ENCODE measurements around the gene CROCC. TPM values are rescaled to one million over a fixed set of nuclear protein-coding genes. Genes with fewer than 3 reads are reported as not detected.
"Not testable (repeated sequence)": the region's sequence is repeated elsewhere in the genome, so short reads cannot be mapped to it uniquely, and the experiment has no call there.

The CROCC gene
- total RNA-seq, 6 experiments from 2014 or later: 6.5 to 12.7 (median 9.4) TPM

GRCh38 chr1:16893796-16894195 lies 27.9 kb upstream of the CROCC start:
- H3K27ac ChIP-seq; H3K27me3 ChIP-seq; DNase-seq; H3K9me3 ChIP-seq; H3K4me3 ChIP-seq; ATAC-seq; intact Hi-C loops (cut with DNase I); H3K36me3 ChIP-seq: not testable (repeated sequence)
- WGBS (ENCODE audit: insufficient coverage, low coverage, low lambda C conversion rate, missing lambda C conversion rate): 87% methylated on average over 4 of the region's 4 CpGs
- peaks cover 0 to 16% (median 0%) of the 10 kb centered on the region in 4 donors for H3K4me1 ChIP-seq

- H3K27me3 ChIP-seq; intact Hi-C loops (cut with DNase I); H3K36me3 ChIP-seq; H3K9me3 ChIP-seq; ATAC-seq; DNase-seq; H3K4me3 ChIP-seq; H3K27ac ChIP-seq: not testable (repeated sequence)
- peaks cover 0 to 16% (median 0%) of the 10 kb centered on the region in 4 donors for H3K4me1 ChIP-seq
- 55% methylated on average over 6 of the region's 6 CpGs for WGBS (ENCODE audit: insufficient coverage, low coverage, low lambda C conversion rate, missing lambda C conversion rate)
Measured at GRCh38 chr1:16894338-16894737, 27.4 kb upstream of the CROCC start.

- DNase-seq; H3K9me3 ChIP-seq; H3K27me3 ChIP-seq; H3K36me3 ChIP-seq; intact Hi-C loops (cut with DNase I): not testable (repeated sequence)
- peaks cover 0 to 10% (median 0%) of the 10 kb centered on the region in 4 donors for H3K4me1 ChIP-seq
- peak overlapping the region in 2 of 3 donors; percentile 84 to 95 for H3K27ac ChIP-seq
- ATAC-seq: peak in 1 of 4 donors; percentile 16
- H3K4me3 ChIP-seq: peak overlapping the region in 2 of 3 donors; percentile 48 to 49
- WGBS (ENCODE audit: insufficient coverage, low coverage, low lambda C conversion rate, missing lambda C conversion rate): 0% methylated on average over 5 of the region's 6 CpGs
Measured at GRCh38 chr1:16895233-16895597, 26.5 kb upstream of the CROCC start.

GRCh38 chr1:16895598-16896315 lies 26.0 kb upstream of the CROCC start, which contains the start of gene RNU1-2:
Gene RNU1-2 (plus strand): TSS chr1:16895980.
- Histone ChIP-seq H3K27ac (peak within 1 kb of the TSS; percentile 29 to 95 (median 84)), H3K4me3 (peak within 1 kb of the TSS in 2 of 3 donors; percentile 48 to 49)
- peak; percentile 99 to 100 (median 100) for ATAC-seq
- H3K36me3 ChIP-seq; H3K27me3 ChIP-seq; H3K4me1 ChIP-seq; H3K9me3 ChIP-seq; intact Hi-C loops (cut with DNase I): not testable (repeated sequence)
- peak; percentile 96 for TF ChIP-seq POLR2A (IDR thresholded peaks at IDR 0.05)
- 0% methylated on average over 19 of the region's 39 CpGs for WGBS (ENCODE audit: insufficient coverage, low coverage, low lambda C conversion rate, missing lambda C conversion rate)
- DNase-seq: peak in 2 of 3 donors; percentile 88 to 89

GRCh38 chr1:16896316-16897055 lies 25.2 kb upstream of the CROCC start:
- H3K9me3 ChIP-seq; H3K27me3 ChIP-seq; H3K4me1 ChIP-seq; H3K36me3 ChIP-seq; intact Hi-C loops (cut with DNase I); DNase-seq; ATAC-seq: not testable (repeated sequence)
- 33% methylated on average over 15 of the region's 24 CpGs for WGBS (ENCODE audit: insufficient coverage, low coverage, low lambda C conversion rate, missing lambda C conversion rate)
- H3K4me3 ChIP-seq: peak overlapping the region in 1 of 3 donors; percentile 10
- peak overlapping the region; percentile 29 to 55 (median 53) for H3K27ac ChIP-seq

- DNase-seq; intact Hi-C loops (cut with DNase I); H3K4me1 ChIP-seq; H3K9me3 ChIP-seq; ATAC-seq; H3K27ac ChIP-seq; H3K27me3 ChIP-seq; H3K36me3 ChIP-seq; H3K4me3 ChIP-seq: not testable (repeated sequence)
- WGBS (ENCODE audit: insufficient coverage, low coverage, low lambda C conversion rate, missing lambda C conversion rate): 18% methylated on average over 1 of the region's 1 CpG
Measured at GRCh38 chr1:16897653-16898052, 24.1 kb upstream of the CROCC start.

GRCh38 chr1:16898298-16898697 lies 23.4 kb upstream of the CROCC start:
- H3K27me3 ChIP-seq; ATAC-seq; H3K4me3 ChIP-seq; H3K9me3 ChIP-seq; H3K27ac ChIP-seq; H3K36me3 ChIP-seq; DNase-seq; H3K4me1 ChIP-seq; intact Hi-C loops (cut with DNase I): not testable (repeated sequence)

- DNase-seq; intact Hi-C loops (cut with DNase I); ATAC-seq; H3K27ac ChIP-seq; H3K36me3 ChIP-seq; H3K4me1 ChIP-seq; H3K4me3 ChIP-seq; H3K9me3 ChIP-seq; H3K27me3 ChIP-seq: not testable (repeated sequence)
- WGBS (ENCODE audit: insufficient coverage, low coverage, low lambda C conversion rate, missing lambda C conversion rate): 71% methylated on average over 2 of the region's 2 CpGs
Measured at GRCh38 chr1:16899020-16899419, 22.7 kb upstream of the CROCC start.
